Measurements from ENCODE around the gene UTS2R. TPM values are rescaled to one million over a fixed set of nuclear protein-coding genes. Genes with fewer than 3 reads are reported as not detected.
"Not testable (repeated sequence)": the region's sequence is repeated elsewhere in the genome, so short reads cannot be mapped to it uniquely, and the experiment has no call there.

The UTS2R gene
- total RNA-seq, 2 experiments from 2014 or later: not detected

DNA sequence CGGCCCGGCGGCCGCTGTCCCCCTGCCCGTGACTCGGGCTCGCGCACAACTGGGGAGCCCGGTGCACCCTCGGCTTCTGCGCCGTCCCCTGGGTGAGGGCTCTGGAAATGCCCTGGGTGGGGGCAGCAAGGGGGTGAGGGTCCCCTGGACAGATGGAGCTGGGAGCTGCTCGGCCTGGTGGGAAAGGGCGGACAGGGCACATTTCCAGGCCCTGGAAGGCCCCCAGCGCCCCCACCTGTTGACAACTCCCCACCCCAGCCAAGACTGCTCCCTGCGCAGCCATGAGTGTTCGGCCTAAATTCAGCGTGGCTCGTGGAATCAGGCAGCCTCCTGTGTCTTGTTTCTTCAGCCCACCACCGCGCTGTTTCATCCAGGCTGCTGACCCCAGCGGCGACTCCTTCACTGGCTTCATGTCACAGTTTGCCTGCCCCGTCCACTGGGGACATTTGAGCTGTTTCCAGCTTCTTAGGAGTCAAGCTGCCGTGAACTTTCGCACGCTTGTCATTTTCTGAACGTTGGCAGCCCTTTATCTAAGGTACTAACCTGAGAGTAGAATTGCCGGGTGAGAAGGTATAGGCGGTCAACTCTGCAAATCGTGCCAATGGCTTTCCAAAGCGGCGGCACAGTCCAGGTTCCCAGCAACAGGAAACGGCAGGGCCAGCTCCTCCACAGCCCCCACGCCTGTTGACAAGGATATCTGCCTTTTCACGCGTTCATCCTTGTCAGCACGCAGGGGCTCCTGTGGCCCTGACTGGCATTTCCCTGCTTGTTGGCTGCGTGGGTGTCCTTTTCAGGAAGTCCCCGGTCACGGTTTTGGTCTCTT is 895 bp downstream of the UTS2R start:
- no peak for ATAC-seq
- ChIA-PET POLR2A (interaction anchor here (0.6 to 1.1 kb wide), 4 partner anchors 9 to 45 kb away, joined by 3 read pairs; no protein-coding TSS in a partner anchor), CTCF (no interaction called here)
- Mint-ChIP-seq H3K36me3 (ENCODE audit: low read depth) (no peaks in the 10 kb centered on the region), H3K27me3 (peaks cover 35% of the 10 kb centered on the region), H3K27ac (no peak overlapping the region), H3K4me1 (ENCODE audit: low read depth) (peaks cover 18% of the 10 kb centered on the region), H3K9me3 (no peaks in the 10 kb centered on the region), H3K4me3 (peak overlapping the region; percentile 14)
- peak; percentile 33 for DNase-seq
- intact Hi-C loops (cut with micrococcal nuclease): no loop called here
- no peak for TF ChIP-seq CTCF (IDR thresholded peaks at IDR 0.05)

GRCh38 chr17:82373072-82373452 is 1.5 kb downstream of the UTS2R start:
- not testable (repeated sequence) for H3K27ac Mint-ChIP-seq, H3K9me3 Mint-ChIP-seq
- H3K27me3 Mint-ChIP-seq: peaks cover 32% of the 10 kb centered on the region

GRCh38 chr17:82373731-82374625 is 2.4 kb downstream of the UTS2R start:
- POLR2A ChIA-PET: interaction anchor here (0.9 kb wide), 1 partner anchor 12 kb away, joined by 3 read pairs; no protein-coding TSS in a partner anchor
- ATAC-seq (no peak), DNase-seq (no peak)

More at GRCh38 chr17:82373072-82373452, 1.5 kb downstream of the UTS2R start:
- ATAC-seq; H3K36me3 Mint-ChIP-seq (ENCODE audit: low read depth); DNase-seq; intact Hi-C loops (cut with micrococcal nuclease): not testable (repeated sequence)
- POLR2A ChIA-PET: interaction anchor here (0.6 to 1.1 kb wide), 3 partner anchors 11 to 44 kb away, joined by 3 read pairs; no protein-coding TSS in a partner anchor
- CTCF ChIA-PET: interaction anchor here (0.6 kb wide), 1 partner anchor 41 kb away, joined by 3 read pairs; no protein-coding TSS in a partner anchor
- peak overlapping the region; percentile 14 for H3K4me3 Mint-ChIP-seq
- H3K4me1 Mint-ChIP-seq (ENCODE audit: low read depth): peaks cover 18% of the 10 kb centered on the region

DNA sequence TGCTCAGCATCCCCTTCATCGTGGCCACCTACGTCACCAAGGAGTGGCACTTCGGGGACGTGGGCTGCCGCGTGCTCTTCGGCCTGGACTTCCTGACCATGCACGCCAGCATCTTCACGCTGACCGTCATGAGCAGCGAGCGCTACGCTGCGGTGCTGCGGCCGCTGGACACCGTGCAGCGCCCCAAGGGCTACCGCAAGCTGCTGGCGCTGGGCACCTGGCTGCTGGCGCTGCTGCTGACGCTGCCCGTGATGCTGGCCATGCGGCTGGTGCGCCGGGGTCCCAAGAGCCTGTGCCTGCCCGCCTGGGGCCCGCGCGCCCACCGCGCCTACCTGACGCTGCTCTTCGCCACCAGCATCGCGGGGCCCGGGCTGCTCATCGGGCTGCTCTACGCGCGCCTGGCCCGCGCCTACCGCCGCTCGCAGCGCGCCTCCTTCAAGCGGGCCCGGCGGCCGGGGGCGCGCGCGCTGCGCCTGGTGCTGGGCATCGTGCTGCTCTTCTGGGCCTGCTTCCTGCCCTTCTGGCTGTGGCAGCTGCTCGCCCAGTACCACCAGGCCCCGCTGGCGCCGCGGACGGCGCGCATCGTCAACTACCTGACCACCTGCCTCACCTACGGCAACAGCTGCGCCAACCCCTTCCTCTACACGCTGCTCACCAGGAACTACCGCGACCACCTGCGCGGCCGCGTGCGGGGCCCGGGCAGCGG is 3.2 kb downstream of the UTS2R start:
- no peak overlapping the region for H3K27ac Mint-ChIP-seq
- no peak for TF ChIP-seq CTCF (IDR thresholded peaks at IDR 0.05)
- ChIA-PET CTCF (no interaction called here), POLR2A (no interaction called here)
- H3K4me3 Mint-ChIP-seq: no peak overlapping the region
- H3K9me3 Mint-ChIP-seq: no peaks in the 10 kb centered on the region
- no peak for ATAC-seq
- H3K4me1 Mint-ChIP-seq (ENCODE audit: low read depth): peaks cover 18% of the 10 kb centered on the region
- H3K36me3 Mint-ChIP-seq (ENCODE audit: low read depth): no peaks in the 10 kb centered on the region
- H3K27me3 Mint-ChIP-seq: peaks cover 35% of the 10 kb centered on the region
- no peak for DNase-seq
- intact Hi-C loops (cut with micrococcal nuclease): no loop called here

More at GRCh38 chr17:82373731-82374625, 2.4 kb downstream of the UTS2R start:
- TF ChIP-seq CTCF (IDR thresholded peaks at IDR 0.05): no peak
- Mint-ChIP-seq H3K27me3 (peaks cover 34% of the 10 kb centered on the region), H3K9me3 (no peaks in the 10 kb centered on the region), H3K27ac (no peak overlapping the region), H3K4me1 (ENCODE audit: low read depth) (peaks cover 18% of the 10 kb centered on the region), H3K4me3 (no peak overlapping the region), H3K36me3 (ENCODE audit: low read depth) (no peaks in the 10 kb centered on the region)
- intact Hi-C loops (cut with micrococcal nuclease): no loop called here
- CTCF ChIA-PET: interaction anchor here (0.6 kb wide), 1 partner anchor 40 kb away, joined by 3 read pairs; no protein-coding TSS in a partner anchor

Measured in activated CD8-positive, alpha-beta T cell treated with anti-CD3 and anti-CD28 coated beads for 36 hours (primary cell).